NCI-H2081 treated with DMSO at 0.1 percent for 48 hours (cell line): ENCODE measurements around the gene DCAF5.
"Not testable (repeated sequence)": the region's sequence is repeated elsewhere in the genome, so short reads cannot be mapped to it uniquely, and the experiment has no call there.

ENCODE experiments used
- DNase-seq: peaks from one replicate; lab custom pipeline; 2025; lab: John Stamatoyannopoulos, UW

The DCAF5 gene

GRCh38 chr14:69152902-69153151 lies at the start of gene DCAF5:
DCAF5 (minus strand) TSS chr14:69153119; CDS start chr14:69152978, 141 bp downstream.
- no peak for DNase-seq

- DNase-seq, result no peak
Measured at GRCh38 chr14:69199786-69200185, 46.9 kb upstream of the DCAF5 start.

GRCh38 chr14:69193721-69194120 lies 40.8 kb upstream of the DCAF5 start:
- no peak for DNase-seq

DNA sequence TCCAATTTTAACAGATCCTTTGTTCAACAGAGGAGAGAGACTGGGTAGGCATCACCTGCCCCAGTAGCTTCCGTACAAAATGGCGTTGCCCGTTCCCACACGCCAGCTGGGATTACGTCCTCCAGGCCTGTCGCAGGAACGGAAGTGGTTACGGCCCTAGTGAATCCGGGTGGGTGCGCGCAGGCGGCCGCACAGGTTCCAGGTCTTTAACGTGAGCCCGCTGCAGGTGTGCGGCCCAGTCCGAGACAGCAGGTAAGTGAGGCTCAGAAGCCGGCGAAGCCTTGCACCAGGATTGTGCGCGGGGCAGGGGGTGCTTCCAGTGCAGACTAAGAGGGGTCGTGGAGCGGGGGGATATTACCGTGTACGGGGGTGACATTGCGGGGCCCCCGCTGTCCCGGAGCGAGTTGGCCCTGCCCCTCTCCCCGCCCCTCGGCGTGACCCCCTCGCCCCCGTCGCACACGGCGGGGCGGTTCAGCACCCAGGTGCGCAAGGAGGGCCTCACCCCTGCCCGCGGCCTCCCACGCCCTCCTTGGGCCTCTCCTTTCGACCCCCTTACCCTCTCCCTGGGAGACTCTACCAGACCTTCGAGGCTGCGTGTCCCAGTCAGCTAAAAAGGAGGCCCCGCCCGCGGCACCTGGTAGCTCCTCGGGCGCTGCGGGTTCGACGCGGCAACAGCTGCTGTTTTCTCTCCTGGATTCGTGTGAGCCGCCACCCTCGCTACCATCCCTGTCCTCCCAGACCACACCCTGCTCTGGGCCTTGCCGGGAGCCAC lies 38.6 kb upstream of the DCAF5 start, which contains the start of gene EXD2:
Gene EXD2, plus strand, starts transcription at position 159 of the 772 bp plus-strand sequence. CDS start 17,973 bp downstream, outside the sequence.
- peak; percentile 88 for DNase-seq

- no peak for DNase-seq
Measured at GRCh38 chr14:69190191-69190590, 37.3 kb upstream of the DCAF5 start.

GRCh38 chr14:69183735-69184134 lies 30.8 kb upstream of the DCAF5 start:
- DNase-seq, result no peak

DNA sequence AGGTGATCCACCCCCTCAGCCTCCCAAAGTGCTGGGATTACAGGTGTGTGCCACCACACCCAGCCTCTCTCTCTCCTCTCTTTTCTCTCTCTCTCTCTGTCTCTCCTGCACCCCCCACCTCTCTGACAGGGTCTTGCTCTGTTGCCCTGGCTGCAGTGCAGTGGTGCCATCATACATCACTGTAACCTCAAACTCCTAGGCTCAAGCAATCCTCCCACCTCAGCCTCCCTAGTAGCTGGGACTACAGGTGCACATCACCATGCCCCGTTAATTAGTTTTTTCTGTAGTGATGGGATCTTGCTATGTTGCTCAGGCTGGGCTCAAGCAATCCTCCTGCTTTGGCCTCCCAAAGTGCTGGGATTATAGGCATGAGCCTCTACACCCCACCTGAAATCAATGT lies 29.7 kb upstream of the DCAF5 start:
- not testable (repeated sequence) for DNase-seq

DNA sequence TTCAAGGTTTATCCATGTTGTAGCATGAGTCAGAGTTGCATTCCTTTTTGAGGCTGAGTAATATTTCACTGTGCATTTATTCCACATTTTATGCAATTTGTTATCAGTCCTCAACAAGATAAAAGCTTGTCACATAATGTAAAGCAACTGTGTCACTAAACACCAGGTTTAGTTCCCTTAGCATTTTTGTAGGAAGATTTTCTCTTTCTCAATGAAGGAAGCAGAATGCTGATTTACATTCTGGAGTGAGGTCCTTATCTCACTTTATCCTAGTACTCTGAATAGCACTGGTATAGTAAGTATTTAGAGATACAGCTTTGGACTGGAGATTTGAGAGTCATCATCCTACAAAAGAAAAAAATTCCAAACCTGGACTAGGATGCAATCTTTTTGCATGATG lies 28.6 kb upstream of the DCAF5 start:
- DNase-seq, result no peak

DNA sequence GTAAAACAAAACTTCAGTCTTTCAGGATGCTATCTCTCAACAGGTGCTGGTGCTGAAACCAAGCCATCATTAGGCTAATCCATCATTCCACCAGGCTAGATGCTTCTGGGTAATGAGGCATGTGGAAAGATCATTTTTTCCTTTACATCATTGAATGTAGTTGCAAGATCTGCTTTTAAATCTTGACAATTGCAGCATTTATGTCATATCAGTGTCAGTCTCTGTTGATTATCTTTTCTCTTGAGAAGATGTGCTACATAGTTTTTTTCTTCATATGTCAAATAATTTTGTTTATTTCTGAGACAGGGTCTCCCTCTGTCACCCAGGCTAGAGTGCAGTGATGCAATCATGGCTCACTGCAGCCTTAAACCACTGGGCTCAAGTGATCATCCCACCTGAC lies 22.2 kb upstream of the DCAF5 start:
- DNase-seq, result no peak

DNA sequence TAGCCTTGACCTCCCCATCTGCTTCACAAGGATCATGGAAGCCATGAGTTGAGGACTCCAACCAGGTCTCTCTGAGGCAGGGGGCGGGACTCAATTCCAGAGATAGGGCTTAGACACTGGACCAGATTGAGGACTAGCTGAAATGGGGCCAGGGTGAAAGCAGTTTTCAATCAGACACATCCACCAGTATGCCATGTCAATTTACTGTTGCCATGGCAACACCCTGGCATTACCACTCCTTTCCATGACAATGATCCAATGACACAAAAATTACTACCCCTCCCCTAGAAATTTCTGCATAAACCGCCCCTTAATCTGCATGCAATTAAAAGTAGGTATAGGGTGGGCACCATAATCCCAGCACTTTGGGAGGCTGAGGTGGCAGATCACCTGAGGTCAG lies 18.6 kb upstream of the DCAF5 start:
- no peak for DNase-seq

DNA sequence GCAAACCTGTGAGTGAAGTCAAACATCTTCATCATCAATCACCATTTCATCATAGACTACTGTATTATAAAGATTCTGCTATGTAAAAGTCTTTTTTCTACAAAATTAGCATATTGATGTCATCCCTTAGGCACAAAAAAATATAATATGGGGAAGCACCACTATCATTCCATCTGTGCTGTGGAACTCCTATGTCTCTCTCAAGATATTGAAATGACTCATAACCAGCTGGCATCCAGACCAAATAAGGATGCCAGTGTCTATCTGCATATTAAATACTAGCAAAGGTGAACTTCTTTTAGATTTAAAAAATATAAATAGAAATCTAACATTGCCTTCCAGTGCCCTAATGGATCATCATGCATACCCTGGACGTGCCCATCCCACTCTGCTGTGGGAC lies 17.9 kb upstream of the DCAF5 start:
- DNase-seq, result no peak

GRCh38 chr14:69165787-69166186 lies 12.9 kb upstream of the DCAF5 start:
- DNase-seq, result not testable (repeated sequence)

- no peak for DNase-seq
Measured at GRCh38 chr14:69161590-69161989, 8.7 kb upstream of the DCAF5 start.

GRCh38 chr14:69156224-69156623 lies 3.3 kb upstream of the DCAF5 start:
- no peak for DNase-seq

GRCh38 chr14:69154779-69155178 lies 1.9 kb upstream of the DCAF5 start:
- no peak for DNase-seq

DNA sequence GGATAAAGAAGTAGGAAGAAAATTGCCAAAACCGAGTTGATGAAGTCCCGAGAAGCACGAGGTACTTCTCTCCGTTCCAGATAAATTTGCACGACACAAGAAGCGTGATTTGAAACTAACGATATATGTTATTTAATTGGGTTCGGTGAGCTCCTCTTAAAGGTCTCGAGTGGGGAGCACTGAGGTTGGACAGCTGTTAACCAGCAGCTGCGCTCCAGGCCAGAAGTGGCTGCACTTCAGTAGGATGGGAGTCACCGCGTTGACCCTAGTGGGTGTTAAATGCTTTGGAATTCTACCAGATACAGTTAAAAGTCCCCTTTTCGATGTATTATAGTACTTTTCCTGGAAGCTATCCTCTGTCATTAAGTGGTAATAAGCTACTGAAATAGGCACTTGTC lies 953 bp upstream of the DCAF5 start:
- DNase-seq, result no peak

DNA sequence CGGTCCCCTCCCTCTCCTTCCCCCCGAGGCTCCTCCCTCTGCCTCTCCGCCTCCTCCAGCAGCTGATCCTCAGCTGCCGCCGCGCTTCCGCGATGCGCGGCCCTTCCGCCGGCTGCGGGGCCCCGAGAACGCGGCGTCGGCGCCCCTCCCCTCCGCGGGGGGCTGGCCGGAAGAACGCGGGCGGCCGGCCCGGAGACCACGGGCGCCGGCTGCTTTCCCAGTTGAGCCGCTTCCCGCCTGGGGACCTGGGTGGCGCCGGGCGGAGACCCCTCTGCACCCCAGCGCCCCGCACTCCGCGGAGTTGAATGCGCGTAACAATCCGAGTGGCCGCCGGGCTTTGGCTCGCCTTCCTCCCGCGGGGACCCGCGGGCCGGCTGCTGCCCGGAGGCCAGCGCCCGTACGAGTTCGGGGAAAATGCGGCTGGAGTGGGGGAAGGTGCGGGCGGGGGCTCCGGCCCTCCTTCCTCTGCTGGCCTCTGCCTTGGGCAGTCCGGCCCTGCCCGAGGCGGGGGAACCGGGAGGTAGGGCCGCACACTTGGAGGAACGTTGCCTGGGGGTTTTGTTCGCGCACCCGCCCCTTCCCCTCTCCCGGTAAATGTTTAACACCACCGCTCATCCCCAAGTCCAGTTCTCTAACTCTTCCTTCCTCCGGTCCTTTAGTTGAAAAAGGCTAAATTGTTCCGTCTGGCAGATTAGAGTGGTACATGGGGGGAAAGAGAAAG lies 393 bp upstream of the DCAF5 start:
- DNase-seq, result peak; percentile 78

DNA sequence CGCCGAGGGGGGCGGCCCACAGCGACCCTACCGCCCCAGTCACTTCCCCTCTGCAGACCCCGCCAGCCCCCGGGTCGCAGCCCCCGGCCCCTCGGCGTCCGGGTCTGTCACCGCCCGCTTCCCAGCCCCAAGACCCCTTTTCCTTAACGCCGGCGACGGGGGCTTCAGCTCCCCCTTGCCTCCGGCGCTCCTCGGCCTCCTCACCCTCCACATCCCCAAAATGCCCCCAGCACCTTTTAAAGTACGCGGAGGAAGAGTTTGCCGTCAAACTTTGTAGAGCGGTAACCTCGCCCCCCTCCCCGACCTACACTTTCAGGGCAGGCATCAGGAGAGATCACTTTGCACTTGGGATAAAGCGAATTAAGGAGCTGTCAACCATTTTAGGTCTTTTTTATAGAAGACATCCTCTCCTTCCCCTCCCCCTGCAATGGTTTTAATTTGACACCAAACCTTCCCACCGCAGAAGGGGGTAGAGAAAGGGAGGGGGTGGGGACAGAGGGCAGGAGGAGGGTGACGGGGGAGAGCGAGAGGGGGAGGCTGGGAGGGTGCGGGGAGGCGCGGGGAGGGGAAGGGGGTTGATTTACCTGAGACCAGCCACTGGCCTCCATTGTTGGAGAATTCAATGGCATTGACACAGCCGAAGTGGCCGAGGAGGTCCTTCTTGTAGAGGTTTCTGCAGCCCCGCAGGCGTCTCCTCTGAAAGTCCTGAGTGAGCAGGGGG lies 578 bp downstream of the DCAF5 start:
- no peak for DNase-seq

DNA sequence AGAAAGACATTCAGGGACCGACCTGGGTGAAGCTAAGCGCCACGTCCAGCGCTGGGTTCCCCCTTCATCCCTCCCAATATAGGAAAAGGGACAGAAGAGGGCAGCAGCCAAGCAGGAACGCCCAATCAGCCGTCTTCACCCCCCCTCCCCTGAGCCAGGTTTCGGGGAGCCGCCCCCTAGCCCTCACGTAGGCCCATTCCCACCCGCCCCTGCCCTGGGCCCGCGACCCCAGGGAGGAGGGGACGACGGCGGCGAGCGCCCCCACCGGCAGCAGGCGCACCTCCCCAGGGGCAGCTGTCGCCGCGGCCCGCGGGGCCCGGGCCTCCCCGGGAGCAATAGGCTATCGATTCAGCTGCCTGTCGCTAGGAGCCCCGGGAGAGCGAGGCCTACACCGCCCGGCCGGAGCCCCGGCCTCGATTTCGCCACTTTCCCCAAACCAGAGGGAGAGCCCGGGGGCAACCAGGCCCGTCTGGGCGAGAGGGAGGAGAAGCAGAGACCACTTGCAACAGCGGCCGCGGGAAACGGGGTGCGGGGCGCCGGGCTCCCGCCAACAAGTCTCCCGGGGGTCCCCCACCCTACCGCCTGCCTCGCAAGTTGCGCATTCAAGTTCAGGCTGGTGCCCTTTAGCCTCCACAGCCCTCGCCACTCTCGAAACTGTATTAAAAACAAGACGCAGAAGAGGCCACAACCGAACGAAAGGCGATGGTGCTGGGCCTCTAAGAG lies 1.3 kb downstream of the DCAF5 start:
- no peak for DNase-seq

- DNase-seq, result no peak
Measured at GRCh38 chr14:69149461-69150244, 3.3 kb downstream of the DCAF5 start.

DNA sequence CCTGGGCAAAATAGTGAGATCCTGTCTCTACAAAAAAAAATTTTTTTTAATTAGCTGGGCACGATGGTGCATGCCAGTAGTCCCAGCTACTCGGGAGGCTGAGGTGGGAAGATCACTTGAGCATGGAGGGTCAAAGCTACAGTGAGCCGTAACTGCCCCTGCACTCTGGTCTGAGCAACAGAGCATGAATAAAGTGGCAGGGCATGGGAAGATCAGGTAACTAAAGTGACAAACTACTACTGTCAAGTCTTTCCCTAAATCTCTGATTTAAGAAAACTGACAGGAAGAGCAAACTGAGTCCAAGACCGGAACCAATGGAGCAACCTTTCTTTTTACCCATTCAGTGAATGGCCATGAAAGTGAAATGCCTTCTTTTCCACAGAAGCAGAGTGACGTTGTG lies 10.8 kb downstream of the DCAF5 start:
- DNase-seq, result no peak

GRCh38 chr14:69141550-69141949 lies 11.4 kb downstream of the DCAF5 start:
- no peak for DNase-seq
